Kidney (tissue), 14 donors: ENCODE measurements around the gene TBC1D9. TPM values are rescaled to one million over a fixed set of nuclear protein-coding genes. Genes with fewer than 3 reads are reported as not detected.
A peak's percentile ranks its signal among the peaks of the same experiment; 100 is the strongest.

Experiments used
- DNase-seq, 5 donors: peaks; one replicate each; pipeline ENCODE4 v3.0.0-alpha.2; 2013 to 2020
- FAIRE-seq: peaks from 2 replicates; lab custom pipeline; 2012; peaks lifted over from hg19 to GRCh38; lab: Jason Lieb, UNC
- H3K27ac ChIP-seq, 2 donors: one replicate each; pipeline ENCODE4 v1.7.0; 2013; ENCODE audit warnings: low read depth in 2 of 2, low read length in 2 of 2, inconsistent platforms in 1 of 2
- H3K27me3 ChIP-seq: one replicate; pipeline ENCODE4 v1.7.1; 2013; ENCODE audit warnings: low read length, inconsistent platforms; ENCODE audit not compliant: control insufficient read depth, insufficient read depth
- H3K36me3 ChIP-seq, 3 donors: one replicate each; pipeline versions ENCODE4 v1.7.0 to v1.7.1; 2013; ENCODE audit warnings: low read length in 3 of 3, control low read depth in 1 of 3, inconsistent platforms in 1 of 3; ENCODE audit not compliant: insufficient read depth in 3 of 3, control insufficient read depth in 2 of 3
- H3K4me1 ChIP-seq, 3 donors: one replicate each; pipeline versions ENCODE4 v1.7.0 to v1.7.1; 2013; ENCODE audit warnings: low read length in 3 of 3, inconsistent platforms in 1 of 3, low read depth in 1 of 3; ENCODE audit not compliant: control insufficient read depth in 2 of 3, insufficient read depth in 2 of 3
- H3K4me3 ChIP-seq, 3 donors: one replicate each; pipeline versions ENCODE4 v1.7.0 to v1.8.1; 2013; ENCODE audit warnings: low read length in 3 of 3, control low read depth in 1 of 3, inconsistent platforms in 1 of 3
- H3K9ac ChIP-seq, 3 donors: one replicate each; pipeline versions ENCODE4 v1.7.0 to v1.7.1; 2013; ENCODE audit warnings: low read length in 3 of 3, control low read depth in 1 of 3, inconsistent platforms in 1 of 3
- H3K9me3 ChIP-seq, 3 donors: one replicate each; pipeline versions ENCODE4 v1.7.0 to v1.7.1; 2013; ENCODE audit warnings: low read length in 3 of 3, control low read depth in 1 of 3, inconsistent platforms in 1 of 3; ENCODE audit not compliant: control insufficient read depth in 2 of 3, insufficient read depth in 1 of 3
- intact Hi-C: fragments of 100-400 bp; cut with DNase I; formaldehyde crosslinking; loops from one replicate; pipeline ENCODE4 v1.11.1; 2022
- polyA plus RNA-seq: library from polyadenylated mRNA; stranded (reverse); fragments of 350-450 nt; fragmentation: Illumina TruSeq; extraction: RNeasy Lipid Tissue Mini Kit (QIAGEN cat#74804); gene quantifications from one replicate; pipeline ENCODE4 v1.2.3, GENCODE V29; 2014; ENCODE audit warnings: low read depth, low replicate concordance; ENCODE audit not compliant: insufficient read depth
- total RNA-seq: library from RNA; stranded (reverse); fragmentation: NEBNext Ultra II Directional; extraction: Animal tissue kit (Norgen Biotek cat#: 25700); gene quantifications from one replicate; pipeline ENCODE4 v1.2.1, GENCODE V29; 2021
- TF ChIP-seq, protein P1 (sequence below): IDR thresholded peaks from 3 replicates; pipeline ENCODE4 v1.5.1; 2012; ENCODE audit warnings: mild to moderate bottlenecking, moderate library complexity, borderline replicate concordance; ENCODE audit not compliant: insufficient read depth; ENCODE audit errors: extremely low read depth
- donor health status: control.
- donor health status: control.
- donor health status: control.
- donor health status: control.
- donor health status: control.
- donor health status: DM: yes; HTN: yes; CAD: no.
- donor health status: Normal renal cell carcinoma (clear cell type).

TBC1D9 gene
- total and polyA plus RNA-seq, 2 donors from 2014 or later, result 14.4 to 38.6 TPM

DNA sequence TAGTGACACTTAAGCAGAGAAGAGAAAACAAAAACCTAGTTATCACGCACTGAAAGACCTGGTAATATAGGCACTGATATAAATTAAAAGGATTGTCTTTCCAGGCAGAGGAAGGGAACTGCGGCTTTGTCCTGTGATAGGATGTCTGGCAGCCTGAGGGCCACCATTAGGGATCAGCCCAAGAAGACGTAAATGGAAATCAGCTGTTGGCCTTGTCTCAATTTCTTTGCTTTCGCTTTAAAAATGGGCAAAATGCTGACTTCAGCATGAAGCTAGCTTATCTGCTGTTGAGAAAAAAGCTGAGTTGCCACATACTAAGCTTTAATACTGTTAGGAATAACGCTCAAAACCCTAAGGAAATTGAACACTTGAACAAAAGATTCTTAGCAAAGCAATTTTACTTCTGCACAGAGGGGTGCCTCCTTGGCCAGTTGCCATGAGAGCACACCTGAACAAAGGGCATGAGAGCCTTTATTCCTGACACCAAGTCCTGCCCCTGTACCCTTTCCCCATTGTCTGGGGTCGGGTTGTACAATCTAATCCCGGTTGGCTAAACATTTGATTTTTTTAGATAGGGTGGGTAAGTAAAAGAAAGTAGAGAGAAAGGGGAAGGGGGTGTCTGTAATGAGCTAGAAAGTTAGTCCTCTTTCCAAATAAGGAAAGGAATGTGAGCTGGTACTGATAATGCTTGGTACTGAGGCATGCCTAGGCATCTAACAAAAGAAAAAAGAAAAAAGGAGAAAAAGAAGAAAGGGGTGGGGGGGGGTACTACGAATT lies 102.3 kb downstream of the TBC1D9 start:
- H3K9ac ChIP-seq, result no peak overlapping the region
- intact Hi-C loops, result no loop called here
- no peaks in the 10 kb centered on the region for H3K27me3 ChIP-seq
- TF ChIP-seq, protein P1, sequence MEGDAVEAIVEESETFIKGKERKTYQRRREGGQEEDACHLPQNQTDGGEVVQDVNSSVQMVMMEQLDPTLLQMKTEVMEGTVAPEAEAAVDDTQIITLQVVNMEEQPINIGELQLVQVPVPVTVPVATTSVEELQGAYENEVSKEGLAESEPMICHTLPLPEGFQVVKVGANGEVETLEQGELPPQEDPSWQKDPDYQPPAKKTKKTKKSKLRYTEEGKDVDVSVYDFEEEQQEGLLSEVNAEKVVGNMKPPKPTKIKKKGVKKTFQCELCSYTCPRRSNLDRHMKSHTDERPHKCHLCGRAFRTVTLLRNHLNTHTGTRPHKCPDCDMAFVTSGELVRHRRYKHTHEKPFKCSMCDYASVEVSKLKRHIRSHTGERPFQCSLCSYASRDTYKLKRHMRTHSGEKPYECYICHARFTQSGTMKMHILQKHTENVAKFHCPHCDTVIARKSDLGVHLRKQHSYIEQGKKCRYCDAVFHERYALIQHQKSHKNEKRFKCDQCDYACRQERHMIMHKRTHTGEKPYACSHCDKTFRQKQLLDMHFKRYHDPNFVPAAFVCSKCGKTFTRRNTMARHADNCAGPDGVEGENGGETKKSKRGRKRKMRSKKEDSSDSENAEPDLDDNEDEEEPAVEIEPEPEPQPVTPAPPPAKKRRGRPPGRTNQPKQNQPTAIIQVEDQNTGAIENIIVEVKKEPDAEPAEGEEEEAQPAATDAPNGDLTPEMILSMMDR, result no peak
- H3K4me1 ChIP-seq, result no peaks in the 10 kb centered on the region
- DNase-seq (peak in 1 of 5 donors; percentile 40), FAIRE-seq (no peak)
- no peak overlapping the region for H3K27ac ChIP-seq
- H3K36me3 ChIP-seq, result peaks cover 7 to 12% (median 8%) of the 10 kb centered on the region in 3 donors
- peak overlapping the region in 1 of 3 donors; percentile 23 for H3K4me3 ChIP-seq
- H3K9me3 ChIP-seq, result no peaks in the 10 kb centered on the region

DNA sequence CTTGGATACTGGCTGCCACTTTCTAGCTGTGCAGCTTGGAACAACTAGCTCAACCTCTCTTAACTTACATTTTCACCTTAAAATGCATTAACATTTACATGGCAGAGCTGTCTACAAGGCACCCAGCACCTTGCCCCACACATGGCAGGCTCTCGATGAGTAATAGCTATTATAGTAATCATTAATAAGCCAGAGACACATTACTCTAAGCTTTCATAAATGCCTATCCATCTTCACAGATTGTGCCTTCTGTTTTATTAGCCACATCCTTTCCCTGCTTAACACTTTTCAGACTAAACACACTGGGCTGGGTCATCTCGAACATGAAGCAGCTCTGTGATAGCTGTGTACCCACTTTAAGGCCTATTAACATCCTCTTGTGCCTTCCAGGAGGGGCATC lies 103.6 kb downstream of the TBC1D9 start:
- Histone ChIP-seq H3K4me1 (no peaks in the 10 kb centered on the region), H3K9ac (no peak overlapping the region), H3K36me3 (peaks cover 5 to 10% (median 7%) of the 10 kb centered on the region in 3 donors), H3K4me3 (no peak overlapping the region), H3K9me3 (no peaks in the 10 kb centered on the region), H3K27me3 (no peaks in the 10 kb centered on the region), H3K27ac (no peak overlapping the region)
- TF ChIP-seq, protein P1, result no peak
- DNase-seq, result no peak
- intact Hi-C loops, result no loop called here
- no peak for FAIRE-seq

DNA sequence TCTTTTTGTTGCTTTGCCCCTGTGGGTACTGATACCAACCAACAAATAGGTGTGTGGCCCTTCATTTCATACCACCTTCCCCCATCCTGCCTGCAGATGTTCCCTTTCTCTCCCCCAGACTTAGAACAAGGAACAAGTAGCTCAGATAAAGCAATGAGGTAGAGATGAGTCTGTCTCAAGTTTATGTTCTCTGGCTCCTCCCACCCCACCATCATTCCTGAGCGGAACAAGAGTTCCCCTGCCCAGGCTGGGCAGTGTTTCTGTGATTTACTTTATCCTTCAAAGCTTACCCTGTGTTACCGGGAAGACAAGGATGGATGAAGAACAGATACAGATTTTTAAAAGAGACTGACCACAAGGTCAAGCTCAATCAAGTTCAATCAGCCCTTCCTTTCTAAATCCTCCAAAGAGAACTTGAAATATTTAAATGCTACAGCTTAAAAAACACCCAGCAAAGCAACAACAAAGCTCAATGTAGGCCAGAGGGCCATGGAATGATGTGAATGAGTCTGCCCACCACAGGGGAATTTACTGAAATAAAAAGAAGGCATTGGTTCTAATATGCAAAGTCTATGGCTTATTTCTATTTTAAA lies 107.4 kb downstream of the TBC1D9 start:
- H3K9ac ChIP-seq, result no peak overlapping the region
- H3K36me3 ChIP-seq, result peaks cover 0 to 7% (median 0%) of the 10 kb centered on the region in 3 donors
- FAIRE-seq (no peak), DNase-seq (no peak)
- no peaks in the 10 kb centered on the region for H3K27me3 ChIP-seq
- H3K27ac ChIP-seq, result no peak overlapping the region
- H3K9me3 ChIP-seq, result no peaks in the 10 kb centered on the region
- intact Hi-C loops, result no loop called here
- TF ChIP-seq, protein P1, result no peak
- no peak overlapping the region for H3K4me3 ChIP-seq
- no peaks in the 10 kb centered on the region for H3K4me1 ChIP-seq
